Measurements from ENCODE around the gene CADPS2.

Gene CADPS2

DNA sequence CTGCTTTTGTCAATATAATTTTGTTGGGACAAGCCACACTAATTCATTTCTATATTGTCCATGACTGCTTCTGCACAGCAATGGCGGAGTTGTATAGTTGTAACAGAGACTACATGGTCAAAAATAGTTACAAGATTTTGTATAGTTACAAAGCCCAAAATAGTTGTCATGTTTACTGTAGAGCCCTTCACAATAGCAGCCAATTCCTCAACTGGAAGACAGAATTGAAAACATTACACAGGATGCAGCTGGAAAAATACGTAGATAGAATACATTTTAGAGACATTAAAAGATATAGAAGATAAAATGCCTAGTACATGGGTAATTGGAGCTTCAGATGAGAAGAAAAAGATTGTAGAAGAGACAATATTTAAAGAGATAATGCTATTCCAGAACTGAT lies 425.3 kb downstream of the CADPS2 start:
- Mint-ChIP-seq H3K4me1 (ENCODE audit: low read depth) (no peaks in the 10 kb centered on the region), H3K27ac (no peak overlapping the region), H3K27me3 (no peaks in the 10 kb centered on the region), H3K9me3 (ENCODE audit: low read depth) (no peaks in the 10 kb centered on the region), H3K4me3 (no peak overlapping the region), H3K36me3 (no peaks in the 10 kb centered on the region)

- H3K4me1 Mint-ChIP-seq (ENCODE audit: low read depth) = no peaks in the 10 kb centered on the region
- H3K36me3 Mint-ChIP-seq = no peaks in the 10 kb centered on the region
- no peaks in the 10 kb centered on the region for H3K27me3 Mint-ChIP-seq
- H3K9me3 Mint-ChIP-seq (ENCODE audit: low read depth) = no peaks in the 10 kb centered on the region
- no peak overlapping the region for H3K4me3 Mint-ChIP-seq
- no peak overlapping the region for H3K27ac Mint-ChIP-seq
Observed at GRCh38 chr7:122457969-122458368, 428.3 kb downstream of the CADPS2 start.

DNA sequence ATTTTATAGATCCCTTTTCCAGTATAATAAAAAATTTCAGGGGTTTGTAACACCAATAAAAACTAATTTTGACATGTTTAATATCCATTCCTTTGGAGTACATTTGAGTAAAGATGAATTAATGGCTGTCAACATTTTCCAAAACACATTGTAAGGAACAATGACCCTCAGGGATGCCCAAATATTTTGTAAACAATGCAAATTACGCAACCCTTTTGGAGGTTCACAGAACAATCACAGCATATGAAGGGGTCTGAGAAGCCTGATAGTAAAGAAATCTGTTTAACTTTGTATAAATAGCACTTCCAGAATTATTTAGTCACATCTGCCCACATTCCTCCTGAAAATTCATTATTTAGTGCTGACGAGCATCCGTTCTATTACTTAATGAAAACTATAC lies 428.9 kb downstream of the CADPS2 start:
- H3K9me3 Mint-ChIP-seq (ENCODE audit: low read depth) = no peaks in the 10 kb centered on the region
- H3K4me3 Mint-ChIP-seq = no peak overlapping the region
- no peaks in the 10 kb centered on the region for H3K36me3 Mint-ChIP-seq
- H3K4me1 Mint-ChIP-seq (ENCODE audit: low read depth) = no peaks in the 10 kb centered on the region
- no peaks in the 10 kb centered on the region for H3K27me3 Mint-ChIP-seq
- no peak overlapping the region for H3K27ac Mint-ChIP-seq

DNA sequence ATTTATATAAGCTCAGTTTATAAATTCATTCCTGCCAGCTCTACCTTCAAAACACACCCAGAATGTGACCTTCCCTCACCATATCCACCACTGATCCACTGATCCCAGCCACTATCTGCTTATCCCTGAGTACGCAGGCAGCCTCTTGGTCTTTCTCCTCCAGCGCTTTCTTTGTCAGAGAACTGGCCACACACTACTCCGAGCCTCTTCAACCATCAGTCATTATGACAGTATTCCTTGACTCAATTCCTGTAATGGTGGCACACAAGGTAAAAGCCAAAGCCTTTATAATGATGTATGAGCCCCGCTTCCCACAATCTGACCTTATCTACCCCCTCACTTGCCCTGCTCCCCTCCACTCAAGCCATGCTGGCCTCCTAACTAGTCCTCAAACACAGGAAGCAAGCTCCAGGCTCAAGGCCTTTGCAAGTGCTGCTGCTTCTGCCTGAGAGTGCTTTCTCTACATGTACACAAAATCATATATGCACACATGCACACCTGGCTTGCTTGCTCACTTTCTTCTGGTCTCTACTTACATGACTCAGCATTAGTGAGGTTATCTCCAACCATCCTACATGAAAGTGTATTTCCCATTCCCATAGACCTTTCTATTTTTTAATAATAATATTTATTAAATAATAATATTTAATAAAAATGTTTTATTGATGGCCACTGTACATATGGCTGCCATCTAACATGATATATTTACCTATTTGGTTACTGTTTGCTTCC lies 431.3 kb downstream of the CADPS2 start:
- no peaks in the 10 kb centered on the region for H3K27me3 Mint-ChIP-seq
- no peak overlapping the region for H3K4me3 Mint-ChIP-seq
- no peaks in the 10 kb centered on the region for H3K9me3 Mint-ChIP-seq (ENCODE audit: low read depth)
- H3K27ac Mint-ChIP-seq = no peak overlapping the region
- no peaks in the 10 kb centered on the region for H3K4me1 Mint-ChIP-seq (ENCODE audit: low read depth)
- H3K36me3 Mint-ChIP-seq = no peaks in the 10 kb centered on the region

GRCh38 chr7:122453432-122453831 lies 432.8 kb downstream of the CADPS2 start:
- Mint-ChIP-seq H3K4me3 (no peak overlapping the region), H3K36me3 (no peaks in the 10 kb centered on the region), H3K27ac (no peak overlapping the region), H3K9me3 (ENCODE audit: low read depth) (no peaks in the 10 kb centered on the region), H3K27me3 (no peaks in the 10 kb centered on the region), H3K4me1 (ENCODE audit: low read depth) (no peaks in the 10 kb centered on the region)

DNA sequence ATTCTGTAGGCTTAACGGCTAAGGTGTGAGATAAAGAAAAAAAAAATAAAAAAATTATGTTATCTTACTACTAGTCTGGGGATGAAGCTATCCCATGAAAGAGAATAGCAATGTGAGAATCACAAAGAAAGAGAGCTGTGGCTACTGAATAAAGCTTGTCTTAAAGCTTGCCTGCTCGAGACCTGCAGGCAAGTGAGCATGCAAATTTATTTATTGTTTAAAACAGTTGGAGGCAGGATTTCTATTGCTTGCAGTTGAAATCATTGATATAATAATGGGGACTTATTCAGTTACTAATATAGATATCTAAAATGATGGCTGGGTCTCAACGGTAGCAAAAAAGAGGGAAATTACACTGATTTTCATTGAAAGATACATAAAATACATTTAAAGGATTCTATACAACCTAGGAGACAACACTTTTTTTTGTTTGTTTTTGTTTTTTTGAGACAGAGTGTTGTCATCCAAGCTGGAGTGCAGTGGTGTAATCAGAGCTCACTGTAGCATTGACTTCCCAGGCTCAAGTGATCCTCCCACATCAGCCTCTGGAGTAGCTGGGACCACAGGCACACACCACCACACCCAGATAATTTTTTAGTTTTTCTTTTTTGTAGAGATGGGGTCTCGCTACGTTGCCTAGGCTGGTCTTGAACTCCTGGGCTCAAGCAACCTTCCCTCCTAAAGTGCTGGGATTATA lies 437.2 kb downstream of the CADPS2 start:
- Mint-ChIP-seq H3K36me3 (no peaks in the 10 kb centered on the region), H3K27ac (no peak overlapping the region), H3K4me1 (ENCODE audit: low read depth) (no peaks in the 10 kb centered on the region), H3K9me3 (ENCODE audit: low read depth) (peaks cover 7% of the 10 kb centered on the region), H3K27me3 (no peaks in the 10 kb centered on the region), H3K4me3 (no peak overlapping the region)

- Mint-ChIP-seq H3K36me3 (no peaks in the 10 kb centered on the region), H3K27ac (no peak overlapping the region), H3K9me3 (ENCODE audit: low read depth) (peaks cover 7% of the 10 kb centered on the region), H3K27me3 (no peaks in the 10 kb centered on the region), H3K4me1 (ENCODE audit: low read depth) (no peaks in the 10 kb centered on the region), H3K4me3 (no peak overlapping the region)
Observed at GRCh38 chr7:122442929-122443328, 443.3 kb downstream of the CADPS2 start.

- Mint-ChIP-seq H3K36me3 (no peaks in the 10 kb centered on the region), H3K4me3 (no peak overlapping the region), H3K27me3 (no peaks in the 10 kb centered on the region), H3K27ac (no peak overlapping the region), H3K9me3 (ENCODE audit: low read depth) (peaks cover 3% of the 10 kb centered on the region), H3K4me1 (ENCODE audit: low read depth) (no peaks in the 10 kb centered on the region)
Observed at GRCh38 chr7:122438492-122438891, 447.8 kb downstream of the CADPS2 start.

- Mint-ChIP-seq H3K27me3 (no peaks in the 10 kb centered on the region), H3K4me1 (ENCODE audit: low read depth) (no peaks in the 10 kb centered on the region), H3K36me3 (no peaks in the 10 kb centered on the region), H3K9me3 (ENCODE audit: low read depth) (peaks cover 3% of the 10 kb centered on the region), H3K4me3 (no peak overlapping the region), H3K27ac (no peak overlapping the region)
Observed at GRCh38 chr7:122438006-122438405, 448.3 kb downstream of the CADPS2 start.

- H3K27me3 Mint-ChIP-seq = no peaks in the 10 kb centered on the region
- no peaks in the 10 kb centered on the region for H3K4me1 Mint-ChIP-seq (ENCODE audit: low read depth)
- no peak overlapping the region for H3K27ac Mint-ChIP-seq
- H3K36me3 Mint-ChIP-seq = no peaks in the 10 kb centered on the region
- peaks cover 3% of the 10 kb centered on the region for H3K9me3 Mint-ChIP-seq (ENCODE audit: low read depth)
- no peak overlapping the region for H3K4me3 Mint-ChIP-seq
Observed at GRCh38 chr7:122433765-122434164, 452.5 kb downstream of the CADPS2 start.

DNA sequence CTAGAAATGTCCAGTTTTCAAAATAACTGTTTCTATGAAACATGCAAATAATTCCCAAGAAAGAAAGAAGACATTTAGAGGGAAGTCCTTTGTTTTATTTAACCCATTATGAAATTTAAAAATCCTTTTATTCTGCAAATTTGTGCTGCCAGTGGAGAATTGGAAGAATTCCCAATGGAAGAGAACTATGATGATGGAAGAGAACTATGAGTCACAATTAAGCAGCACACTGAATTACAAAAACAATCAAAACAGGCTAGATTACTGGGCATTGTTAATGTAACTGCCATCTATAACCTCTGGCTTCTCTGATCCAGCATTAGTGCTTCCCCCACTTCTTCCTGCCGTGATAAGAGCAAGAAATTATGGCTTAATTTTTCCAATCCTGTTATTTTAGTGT lies 455.6 kb downstream of the CADPS2 start:
- Mint-ChIP-seq H3K36me3 (no peaks in the 10 kb centered on the region), H3K27me3 (no peaks in the 10 kb centered on the region), H3K9me3 (ENCODE audit: low read depth) (no peaks in the 10 kb centered on the region), H3K4me1 (ENCODE audit: low read depth) (no peaks in the 10 kb centered on the region), H3K4me3 (no peak overlapping the region), H3K27ac (no peak overlapping the region)

GRCh38 chr7:122429926-122430325 lies 456.3 kb downstream of the CADPS2 start:
- H3K9me3 Mint-ChIP-seq (ENCODE audit: low read depth) = no peaks in the 10 kb centered on the region
- H3K4me3 Mint-ChIP-seq = no peak overlapping the region
- no peaks in the 10 kb centered on the region for H3K27me3 Mint-ChIP-seq
- no peaks in the 10 kb centered on the region for H3K36me3 Mint-ChIP-seq
- no peaks in the 10 kb centered on the region for H3K4me1 Mint-ChIP-seq (ENCODE audit: low read depth)
- no peak overlapping the region for H3K27ac Mint-ChIP-seq

GRCh38 chr7:122425731-122426130 lies 460.5 kb downstream of the CADPS2 start:
- no peaks in the 10 kb centered on the region for H3K4me1 Mint-ChIP-seq (ENCODE audit: low read depth)
- H3K36me3 Mint-ChIP-seq = no peaks in the 10 kb centered on the region
- no peak overlapping the region for H3K4me3 Mint-ChIP-seq
- H3K27ac Mint-ChIP-seq = no peak overlapping the region
- no peaks in the 10 kb centered on the region for H3K9me3 Mint-ChIP-seq (ENCODE audit: low read depth)
- H3K27me3 Mint-ChIP-seq = no peaks in the 10 kb centered on the region

DNA sequence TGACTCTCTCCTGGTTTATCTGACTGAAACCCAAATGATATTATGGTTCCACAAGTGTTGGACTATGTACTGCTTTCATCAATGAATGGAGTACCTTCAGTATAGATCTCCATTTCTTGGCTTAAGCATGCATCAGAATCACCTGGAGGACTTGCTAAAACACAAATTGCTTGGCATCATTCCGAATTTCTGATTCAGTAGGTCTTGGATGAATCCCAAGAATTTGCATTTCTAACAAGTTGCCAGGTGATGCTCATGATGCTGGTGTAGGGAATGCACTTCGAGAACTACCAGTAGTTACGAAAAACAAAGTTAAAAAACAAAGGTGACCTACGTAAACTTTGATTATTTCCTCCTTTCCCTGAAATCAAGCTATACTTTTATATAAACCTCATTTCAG lies 462.7 kb downstream of the CADPS2 start:
- Mint-ChIP-seq H3K27ac (no peak overlapping the region), H3K9me3 (ENCODE audit: low read depth) (no peaks in the 10 kb centered on the region), H3K4me1 (ENCODE audit: low read depth) (no peaks in the 10 kb centered on the region), H3K27me3 (no peaks in the 10 kb centered on the region), H3K4me3 (no peak overlapping the region), H3K36me3 (no peaks in the 10 kb centered on the region)

GRCh38 chr7:122416336-122416735 lies 469.9 kb downstream of the CADPS2 start:
- Mint-ChIP-seq H3K27me3 (no peaks in the 10 kb centered on the region), H3K4me3 (no peak overlapping the region), H3K27ac (no peak overlapping the region), H3K4me1 (ENCODE audit: low read depth) (no peaks in the 10 kb centered on the region), H3K9me3 (ENCODE audit: low read depth) (no peaks in the 10 kb centered on the region), H3K36me3 (no peaks in the 10 kb centered on the region)

DNA sequence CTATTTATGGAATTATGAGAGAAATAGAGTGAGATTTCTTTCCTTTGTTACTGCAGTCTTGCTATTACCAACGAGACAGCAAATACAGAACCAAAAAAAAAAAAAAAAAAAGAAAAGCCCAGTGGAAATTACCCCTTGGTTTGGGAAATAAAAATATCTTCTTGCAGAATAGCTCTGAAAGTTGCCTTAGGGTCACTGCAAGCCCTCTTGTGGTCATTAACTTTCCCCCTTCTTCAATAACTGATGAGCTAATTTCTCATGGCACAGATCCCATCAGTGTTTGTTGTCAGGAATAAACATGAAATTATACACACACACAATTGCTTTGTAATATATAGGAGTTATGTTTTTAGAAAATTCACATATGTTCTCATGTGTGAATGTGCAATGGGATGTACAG lies 470.8 kb downstream of the CADPS2 start:
- Mint-ChIP-seq H3K36me3 (no peaks in the 10 kb centered on the region), H3K27me3 (no peaks in the 10 kb centered on the region), H3K4me1 (ENCODE audit: low read depth) (no peaks in the 10 kb centered on the region), H3K4me3 (no peak overlapping the region), H3K9me3 (ENCODE audit: low read depth) (no peaks in the 10 kb centered on the region), H3K27ac (no peak overlapping the region)

All from activated naive CD8-positive, alpha-beta T cell (primary cell).